GM12878 (cell line): Measurements from ENCODE around the gene FSIP1. TPM values are rescaled to one million over a fixed set of nuclear protein-coding genes. Genes with fewer than 3 reads are reported as not detected.

ENCODE experiments used
- BCL11A ChIP-seq: IDR thresholded peaks from 2 replicates; pipeline ENCODE4 v1.6.1; 2011; ENCODE audit warnings: low read depth, low read length
- BRCA1 ChIP-seq: IDR thresholded peaks from 2 replicates; pipeline ENCODE4 v1.6.1; 2011; ENCODE audit warnings: low read depth, low read length, improper control_type of control experiment
- CHD1 ChIP-seq: IDR thresholded peaks from 2 replicates; pipeline ENCODE4 v1.6.1; 2012; ENCODE audit warnings: low read depth, low read length, improper control_type of control experiment
- EED ChIP-seq: sonication (generic); IDR thresholded peaks from 2 replicates; pipeline ENCODE4 v1.6.1; 2016; ENCODE audit warnings: antibody characterized with exemption, low read depth
- LARP7 ChIP-seq: fragments of 450-650 bp; IDR thresholded peaks from 2 replicates; pipeline ENCODE4 v1.6.1; 2017; ENCODE audit warnings: mild to moderate bottlenecking
- NR2C1 ChIP-seq: fragments of 450-650 bp; IDR thresholded peaks from 2 replicates; pipeline ENCODE4 v1.6.1; 2017; ENCODE audit warnings: antibody characterized with exemption, mild to moderate bottlenecking, moderate library complexity
- NR2C2 ChIP-seq: IDR thresholded peaks from 2 replicates; pipeline ENCODE4 v1.6.1; 2011; ENCODE audit warnings: borderline replicate concordance, low read depth; ENCODE audit not compliant: control insufficient read depth, insufficient read length
- PAX5 ChIP-seq: IDR thresholded peaks from 2 replicates; pipeline ENCODE4 v1.6.1; 2011; ENCODE audit warnings: low read depth, low read length, borderline replicate concordance
- RAD51 ChIP-seq: fragments of 450-650 bp; IDR thresholded peaks from 2 replicates; pipeline ENCODE4 v1.6.1; 2016; ENCODE audit warnings: moderate library complexity, mild to moderate bottlenecking, inconsistent platforms
- RELA ChIP-seq: fragments of 450-650 bp; IDR thresholded peaks from 2 replicates; pipeline ENCODE4 v1.8.0; 2014; ENCODE audit warnings: borderline replicate concordance; ENCODE audit not compliant: partially characterized antibody
- RELB ChIP-seq: fragments of 450-650 bp; IDR thresholded peaks from 2 replicates; pipeline ENCODE4 v1.6.1; 2017; ENCODE audit warnings: low read depth, mild to moderate bottlenecking, moderate library complexity
- RUNX3 ChIP-seq: IDR thresholded peaks from 2 replicates; pipeline ENCODE4 v1.6.1; 2012; ENCODE audit warnings: low read length, inconsistent platforms
- SPI1 ChIP-seq: IDR thresholded peaks from 2 replicates; pipeline ENCODE4 v1.6.1; 2011; ENCODE audit warnings: low read depth, mild to moderate bottlenecking, low read length, moderate library complexity, borderline replicate concordance; ENCODE audit not compliant: insufficient read depth
- SUPT20H ChIP-seq: IDR thresholded peaks from 2 replicates; pipeline ENCODE4 v1.6.1; 2011; ENCODE audit warnings: low read depth, mild to moderate bottlenecking, low read length, moderate library complexity, borderline replicate concordance; ENCODE audit not compliant: control insufficient read depth
- TAF1 ChIP-seq: IDR thresholded peaks from 2 replicates; pipeline ENCODE4 v1.6.1; 2011; ENCODE audit warnings: mild to moderate bottlenecking, low read depth, low read length, borderline replicate concordance
- ZBED1 ChIP-seq: IDR thresholded peaks from 2 replicates; pipeline ENCODE4 v1.6.1; 2016; ENCODE audit warnings: borderline replicate concordance
- ZNF207 ChIP-seq: fragments of 450-650 bp; IDR thresholded peaks from 2 replicates; pipeline ENCODE4 v1.6.1; 2014; ENCODE audit warnings: antibody characterized with exemption, mild to moderate bottlenecking, borderline replicate concordance
- ZNF217 ChIP-seq: fragments of 450-650 bp; IDR thresholded peaks from 2 replicates; pipeline ENCODE4 v1.6.1; 2017; ENCODE audit warnings: antibody characterized with exemption, mild to moderate bottlenecking
- ZNF274 ChIP-seq: IDR thresholded peaks from one replicate; pipeline ENCODE4 v1.8.0; 2011; ENCODE audit not compliant: insufficient read length, insufficient read depth
- polyA plus RNA-seq, 11 experiments: library from polyadenylated mRNA; depleted of rRNA in 4 of 11; unstranded in 6 of 11; stranded (reverse) in 5 of 11; fragments of >200 nt; fragmentation: Nextera tagmentation in 4 of 11; fragmentation: Illumina TruSeq in 1 of 11; extraction: Ambion mirVana in 4 of 11; extraction: Trizol in 1 of 11; gene quantifications; 1 replicate in 1 of 11; 2 replicates in 10 of 11; pipeline versions ENCODE4 v1.2.1 to v1.2.3, GENCODE V29; 2011 to 2016; ENCODE audit warnings: inconsistent platforms in 2 of 11, missing spikeins in 2 of 11, low read depth in 1 of 11
- total RNA-seq, 4 experiments: library from RNA; depleted of rRNA in 3 of 4; stranded (reverse); fragments of >200 nt in 3 of 4; fragmentation: Illumina TruSeq in 1 of 4; extraction: Trizol in 1 of 4; gene quantifications; 2 replicates each; pipeline versions ENCODE4 v1.2.1 to v1.2.3, GENCODE V29; 2013 to 2021
- TF ChIP-seq, protein P1 (sequence below): IDR thresholded peaks from 2 replicates; pipeline ENCODE4 v1.6.1; 2012; ENCODE audit warnings: improper control_type of control experiment, low read depth, low read length; ENCODE audit not compliant: insufficient replicate concordance
- TF ChIP-seq, protein P2 (sequence below): IDR thresholded peaks from 2 replicates; pipeline ENCODE4 v1.6.1; 2012; ENCODE audit warnings: low read depth, low read length, improper control_type of control experiment
- TF ChIP-seq, protein P3 (sequence below): IDR thresholded peaks from 2 replicates; pipeline ENCODE4 v1.6.1; 2011; ENCODE audit warnings: low read depth, mild to moderate bottlenecking, low read length, moderate library complexity, borderline replicate concordance; ENCODE audit errors: extremely low read depth

Gene FSIP1
- total and polyA plus RNA-seq, 10 of the 15 experiments (the other 5 are each of a cell fraction or from before 2014, with no cell fraction given) = 0.15 to 0.67 (median 0.35) TPM

- peak; percentile 20; the same call in 1 of the 2 replicates for TF ChIP-seq RELB
- TF ChIP-seq BRCA1 = peak; percentile 96
- TF ChIP-seq, protein P1, sequence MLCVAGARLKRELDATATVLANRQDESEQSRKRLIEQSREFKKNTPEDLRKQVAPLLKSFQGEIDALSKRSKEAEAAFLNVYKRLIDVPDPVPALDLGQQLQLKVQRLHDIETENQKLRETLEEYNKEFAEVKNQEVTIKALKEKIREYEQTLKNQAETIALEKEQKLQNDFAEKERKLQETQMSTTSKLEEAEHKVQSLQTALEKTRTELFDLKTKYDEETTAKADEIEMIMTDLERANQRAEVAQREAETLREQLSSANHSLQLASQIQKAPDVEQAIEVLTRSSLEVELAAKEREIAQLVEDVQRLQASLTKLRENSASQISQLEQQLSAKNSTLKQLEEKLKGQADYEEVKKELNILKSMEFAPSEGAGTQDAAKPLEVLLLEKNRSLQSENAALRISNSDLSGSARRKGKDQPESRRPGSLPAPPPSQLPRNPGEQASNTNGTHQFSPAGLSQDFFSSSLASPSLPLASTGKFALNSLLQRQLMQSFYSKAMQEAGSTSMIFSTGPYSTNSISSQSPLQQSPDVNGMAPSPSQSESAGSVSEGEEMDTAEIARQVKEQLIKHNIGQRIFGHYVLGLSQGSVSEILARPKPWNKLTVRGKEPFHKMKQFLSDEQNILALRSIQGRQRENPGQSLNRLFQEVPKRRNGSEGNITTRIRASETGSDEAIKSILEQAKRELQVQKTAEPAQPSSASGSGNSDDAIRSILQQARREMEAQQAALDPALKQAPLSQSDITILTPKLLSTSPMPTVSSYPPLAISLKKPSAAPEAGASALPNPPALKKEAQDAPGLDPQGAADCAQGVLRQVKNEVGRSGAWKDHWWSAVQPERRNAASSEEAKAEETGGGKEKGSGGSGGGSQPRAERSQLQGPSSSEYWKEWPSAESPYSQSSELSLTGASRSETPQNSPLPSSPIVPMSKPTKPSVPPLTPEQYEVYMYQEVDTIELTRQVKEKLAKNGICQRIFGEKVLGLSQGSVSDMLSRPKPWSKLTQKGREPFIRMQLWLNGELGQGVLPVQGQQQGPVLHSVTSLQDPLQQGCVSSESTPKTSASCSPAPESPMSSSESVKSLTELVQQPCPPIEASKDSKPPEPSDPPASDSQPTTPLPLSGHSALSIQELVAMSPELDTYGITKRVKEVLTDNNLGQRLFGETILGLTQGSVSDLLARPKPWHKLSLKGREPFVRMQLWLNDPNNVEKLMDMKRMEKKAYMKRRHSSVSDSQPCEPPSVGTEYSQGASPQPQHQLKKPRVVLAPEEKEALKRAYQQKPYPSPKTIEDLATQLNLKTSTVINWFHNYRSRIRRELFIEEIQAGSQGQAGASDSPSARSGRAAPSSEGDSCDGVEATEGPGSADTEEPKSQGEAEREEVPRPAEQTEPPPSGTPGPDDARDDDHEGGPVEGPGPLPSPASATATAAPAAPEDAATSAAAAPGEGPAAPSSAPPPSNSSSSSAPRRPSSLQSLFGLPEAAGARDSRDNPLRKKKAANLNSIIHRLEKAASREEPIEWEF = no peak
- no peak for TF ChIP-seq PAX5
- TF ChIP-seq ZNF217 = no peak
- no peak for TF ChIP-seq EED
- TF ChIP-seq RUNX3 = peak; percentile 37
- peak; percentile 70; the same call in 1 of the 2 replicates for TF ChIP-seq LARP7
- TF ChIP-seq, protein P2, sequence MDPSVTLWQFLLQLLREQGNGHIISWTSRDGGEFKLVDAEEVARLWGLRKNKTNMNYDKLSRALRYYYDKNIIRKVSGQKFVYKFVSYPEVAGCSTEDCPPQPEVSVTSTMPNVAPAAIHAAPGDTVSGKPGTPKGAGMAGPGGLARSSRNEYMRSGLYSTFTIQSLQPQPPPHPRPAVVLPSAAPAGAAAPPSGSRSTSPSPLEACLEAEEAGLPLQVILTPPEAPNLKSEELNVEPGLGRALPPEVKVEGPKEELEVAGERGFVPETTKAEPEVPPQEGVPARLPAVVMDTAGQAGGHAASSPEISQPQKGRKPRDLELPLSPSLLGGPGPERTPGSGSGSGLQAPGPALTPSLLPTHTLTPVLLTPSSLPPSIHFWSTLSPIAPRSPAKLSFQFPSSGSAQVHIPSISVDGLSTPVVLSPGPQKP = peak; percentile 85
- TF ChIP-seq NR2C1 = no peak
- no peak for TF ChIP-seq RAD51
- peak; percentile 81; the same call in 1 of the 2 replicates for TF ChIP-seq TAF1
- TF ChIP-seq BCL11A = no peak
- no peak for TF ChIP-seq NR2C2
- TF ChIP-seq ZNF274 = no peak
- TF ChIP-seq, protein P3, sequence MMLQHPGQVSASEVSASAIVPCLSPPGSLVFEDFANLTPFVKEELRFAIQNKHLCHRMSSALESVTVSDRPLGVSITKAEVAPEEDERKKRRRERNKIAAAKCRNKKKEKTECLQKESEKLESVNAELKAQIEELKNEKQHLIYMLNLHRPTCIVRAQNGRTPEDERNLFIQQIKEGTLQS = no peak
- TF ChIP-seq RELA = peak; percentile 49
- TF ChIP-seq ZNF207 = peak; percentile 94; the same call in 1 of the 2 replicates
- no peak for TF ChIP-seq SUPT20H
- peak; percentile 93; the same call in 1 of the 2 replicates for TF ChIP-seq CHD1
- no peak for TF ChIP-seq SPI1
- TF ChIP-seq ZBED1 = no peak
Measured at GRCh38 chr15:39782441-39783138, at the start of gene FSIP1 (continued).
